ENCODE results near the gene TBC1D5.

TBC1D5 gene

GRCh38 chr3:17120115-17120514 is 622.3 kb downstream of the TBC1D5 start:
- DNase-seq, result no peak

- DNase-seq, result no peak
Measured at GRCh38 chr3:17119201-17120072, 623.0 kb downstream of the TBC1D5 start.

- no peak for DNase-seq
Measured at GRCh38 chr3:17118771-17119170, 623.7 kb downstream of the TBC1D5 start.

- no peak for DNase-seq
Measured at GRCh38 chr3:17116007-17116600, 626.3 kb downstream of the TBC1D5 start.

GRCh38 chr3:17115186-17115585 is 627.2 kb downstream of the TBC1D5 start:
- no peak for DNase-seq

GRCh38 chr3:17111586-17111985 is 630.8 kb downstream of the TBC1D5 start:
- DNase-seq, result no peak

GRCh38 chr3:17110660-17111396 is 631.6 kb downstream of the TBC1D5 start:
- no peak for DNase-seq
